Lung microvascular endothelial cell (primary cell): ENCODE results near the gene KHSRP. TPM values are rescaled to one million over a fixed set of nuclear protein-coding genes. Genes with fewer than 3 reads are reported as not detected.

Experiments used
- DNase-seq, 2 donors: peaks; one replicate each; pipeline versions ENCODE4 v3.0.0 to v3.0.0-alpha.2; 2010; ENCODE audit warnings: low read depth in 2 of 2
- total RNA-seq: library from RNA; depleted of rRNA; stranded (reverse); fragments of >200 nt; gene quantifications from 2 replicates; pipeline ENCODE4 v1.2.1, GENCODE V29; 2014

Gene KHSRP
- total RNA-seq, 1 donor from 2014 or later: 73.4 TPM

- DNase-seq: peak; percentile 90 to 91
These were observed 31.3 kb downstream of the KHSRP start, which contains the start of gene GTF2F1 for GRCh38 chr19:6393074-6393982. Gene GTF2F1, minus strand, starts transcription at chr19:6393164. Its CDS starts 169 bp downstream, at chr19:6392995.

DNA sequence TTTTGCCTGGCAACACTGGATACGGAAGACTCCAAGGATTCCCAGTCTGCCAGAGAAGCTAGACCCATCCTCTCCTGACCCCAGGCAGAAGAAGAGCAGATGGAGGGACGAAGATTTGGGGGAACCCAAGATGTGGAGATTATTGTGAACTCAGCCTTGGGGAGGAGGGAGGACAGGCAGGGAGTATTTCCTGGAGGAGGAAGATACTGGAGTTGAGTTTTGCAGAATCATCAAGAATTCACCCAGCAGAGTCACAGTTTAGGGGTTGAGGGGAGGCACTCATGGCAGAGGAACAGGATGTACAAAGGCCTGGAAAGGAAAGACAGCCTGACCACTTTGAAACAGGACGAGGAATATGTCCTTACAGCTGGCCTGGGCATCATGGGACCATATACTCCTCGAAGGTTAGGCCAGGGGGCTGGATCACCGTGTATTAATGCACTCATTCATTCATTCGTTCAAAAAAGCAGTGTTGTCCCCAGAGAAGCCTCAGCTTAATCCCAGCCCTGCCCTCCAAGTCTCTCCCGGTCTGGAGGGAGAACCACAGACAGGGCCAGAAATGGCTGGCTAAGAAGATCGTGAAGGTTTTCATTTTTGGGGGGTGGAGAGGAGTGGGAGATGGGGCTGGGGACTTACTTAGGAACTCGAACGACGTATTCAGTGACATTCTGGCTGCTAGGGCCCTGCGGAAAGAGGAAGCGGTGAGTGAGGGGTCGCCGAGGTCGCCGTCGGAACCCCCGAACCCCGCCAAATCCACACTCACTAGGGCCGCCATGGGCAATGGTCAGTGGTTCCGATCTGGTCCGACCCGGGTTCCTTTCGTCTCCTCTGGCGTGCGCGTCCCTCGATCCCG is 32.2 kb downstream of the KHSRP start:
- no peak for DNase-seq

GRCh38 chr19:6387372-6387771 is 37.2 kb downstream of the KHSRP start:
- DNase-seq: no peak

GRCh38 chr19:6384381-6384780 is 40.2 kb downstream of the KHSRP start:
- DNase-seq: no peak

- DNase-seq: no peak
These were observed 41.4 kb downstream of the KHSRP start for GRCh38 chr19:6383188-6383587.

GRCh38 chr19:6381030-6381750 is 43.4 kb downstream of the KHSRP start:
- no peak for DNase-seq

GRCh38 chr19:6379744-6380143 is 44.9 kb downstream of the KHSRP start:
- DNase-seq: no peak

GRCh38 chr19:6378486-6378885 is 46.1 kb downstream of the KHSRP start:
- DNase-seq: no peak

DNA sequence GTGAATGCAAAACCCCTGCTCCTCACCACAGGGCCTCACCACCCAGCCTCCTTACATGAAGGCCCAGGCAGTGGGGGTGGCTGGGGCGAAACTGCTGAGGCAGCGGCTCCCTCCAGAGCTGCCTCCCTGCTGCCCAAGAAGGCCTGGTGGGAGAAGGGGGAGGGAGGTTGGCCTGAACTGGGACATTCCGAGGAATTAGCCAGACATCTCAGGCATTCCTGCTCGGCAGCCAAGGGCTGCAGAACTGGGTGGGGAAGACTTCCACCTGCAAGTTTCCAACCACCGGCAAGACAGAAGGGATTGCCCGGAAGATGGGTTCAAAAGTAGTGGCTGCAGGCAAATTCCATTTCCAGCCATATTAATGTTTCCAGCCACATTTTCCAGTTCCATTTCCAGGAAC is 46.6 kb downstream of the KHSRP start:
- no peak for DNase-seq

DNA sequence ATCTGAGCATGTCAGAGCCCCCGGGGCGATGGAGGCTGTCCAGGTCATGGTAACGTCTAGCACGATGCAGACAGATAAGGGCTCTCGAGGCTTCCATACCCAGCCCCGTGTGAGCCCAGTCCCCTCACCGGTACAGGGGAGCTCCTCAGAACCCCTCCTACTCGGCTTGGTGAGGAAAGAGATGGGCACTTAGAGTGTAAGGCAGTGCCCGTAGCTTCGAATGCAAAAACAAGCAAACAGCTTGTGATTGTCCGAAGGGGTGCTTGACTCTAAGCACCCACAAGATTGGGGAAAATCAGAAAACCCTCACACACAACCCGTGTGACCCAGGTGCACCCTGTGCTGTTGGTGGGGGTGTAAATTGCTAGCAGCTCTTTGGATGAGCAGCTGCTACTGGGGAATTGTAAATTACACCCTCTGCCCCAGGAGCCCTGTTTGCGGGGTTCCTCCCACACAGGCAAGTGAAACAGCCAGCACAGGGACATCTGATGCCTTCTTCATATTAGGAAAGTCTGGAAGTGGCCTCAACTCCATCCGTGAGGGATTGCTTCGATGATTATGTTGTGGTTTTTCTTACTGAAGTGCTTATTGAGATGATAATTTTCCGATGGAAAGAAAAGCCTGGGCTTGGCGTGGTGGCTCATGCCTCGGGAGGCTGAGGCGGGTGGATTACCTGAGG is 48.0 kb downstream of the KHSRP start:
- no peak for DNase-seq

- DNase-seq: no peak
These were observed 49.1 kb downstream of the KHSRP start, which contains the start of gene PSPN for GRCh38 chr19:6375411-6376010. Gene PSPN, minus strand, starts transcription at chr19:6375933. Its CDS starts 84 bp downstream, at chr19:6375849.

GRCh38 chr19:6374711-6375410 is 49.8 kb downstream of the KHSRP start:
- DNase-seq: no peak

- DNase-seq: no peak
These were observed 50.4 kb downstream of the KHSRP start for GRCh38 chr19:6374161-6374709.

- DNase-seq: no peak
These were observed 50.9 kb downstream of the KHSRP start for GRCh38 chr19:6373813-6374108.

- DNase-seq: peak; percentile 99
These were observed 51.4 kb downstream of the KHSRP start for GRCh38 chr19:6373096-6373812.

- DNase-seq: peak; percentile 100
These were observed 52.0 kb downstream of the KHSRP start, which contains the start of gene ALKBH7 for GRCh38 chr19:6372594-6373095. Gene ALKBH7, plus strand, starts transcription at chr19:6372794. Its CDS starts 27 bp downstream, at chr19:6372821.

DNA sequence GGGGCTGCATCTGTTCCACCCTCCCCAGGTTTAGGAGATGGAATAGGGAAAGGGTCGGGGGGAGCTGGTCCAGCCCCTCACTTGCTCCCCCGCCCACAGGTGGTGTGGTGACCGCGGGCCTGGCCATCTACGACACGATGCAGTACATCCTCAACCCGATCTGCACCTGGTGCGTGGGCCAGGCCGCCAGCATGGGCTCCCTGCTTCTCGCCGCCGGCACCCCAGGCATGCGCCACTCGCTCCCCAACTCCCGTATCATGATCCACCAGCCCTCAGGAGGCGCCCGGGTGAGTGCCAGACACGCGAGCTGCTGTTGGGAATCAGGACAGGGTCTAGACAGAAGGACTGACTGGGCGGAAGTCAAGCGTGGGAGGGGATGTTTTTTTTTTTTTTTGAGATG is 60.3 kb downstream of the KHSRP start:
- DNase-seq: no peak
